GM18508 (cell line): ENCODE results near the gene TBC1D5.
"Not testable (repeated sequence)": the region's sequence is repeated elsewhere in the genome, so short reads cannot be mapped to it uniquely, and the experiment has no call there.

Experiments used
- ATAC-seq: cut with Tn5 transposase; IDR thresholded peaks from one replicate; pipeline ENCODE4 v1.9.1; 2021; ENCODE audit warnings: moderate number of reproducible peaks; ENCODE audit not compliant: insufficient read depth, unreplicated experiment

The TBC1D5 gene

DNA sequence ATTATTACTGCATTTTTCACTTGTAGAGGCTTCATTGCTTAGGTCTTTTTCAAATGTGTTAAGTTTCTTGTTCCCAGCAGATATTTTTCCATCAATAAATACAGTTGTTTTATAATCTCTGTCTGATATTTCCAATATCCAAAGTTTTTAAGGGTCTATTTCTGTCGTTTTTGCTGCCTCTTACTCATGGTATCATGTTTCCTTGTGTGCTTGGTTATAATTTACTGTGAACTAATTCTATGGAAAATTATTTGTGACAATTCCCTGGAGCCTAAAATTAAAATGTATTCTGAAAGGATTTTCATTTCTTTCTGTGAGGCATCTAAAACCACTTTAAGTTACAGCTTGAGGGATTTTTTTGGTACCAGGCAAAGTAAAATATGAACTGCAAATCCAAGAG, 17.5 kb downstream of the TBC1D5 start:
- ATAC-seq = no peak

DNA sequence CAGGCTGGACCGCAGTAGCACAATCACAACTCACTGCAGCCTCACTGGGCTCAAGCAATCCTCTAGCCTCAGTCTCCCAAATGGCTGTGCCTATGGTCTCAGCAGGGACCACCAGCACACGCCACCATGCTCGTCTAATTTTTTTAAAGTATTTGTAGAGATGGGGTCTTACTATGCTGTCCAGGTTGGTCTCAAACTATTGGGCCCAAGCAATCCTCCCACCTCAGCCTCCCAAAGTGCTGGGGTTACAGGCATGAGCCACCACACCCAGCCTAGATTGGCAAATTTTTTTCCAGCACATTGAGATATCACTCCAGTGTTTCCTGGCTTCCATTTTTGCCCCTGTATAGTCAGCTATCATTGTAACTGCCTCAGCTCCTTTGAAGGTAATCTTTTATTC, 18.3 kb downstream of the TBC1D5 start:
- no peak for ATAC-seq

DNA sequence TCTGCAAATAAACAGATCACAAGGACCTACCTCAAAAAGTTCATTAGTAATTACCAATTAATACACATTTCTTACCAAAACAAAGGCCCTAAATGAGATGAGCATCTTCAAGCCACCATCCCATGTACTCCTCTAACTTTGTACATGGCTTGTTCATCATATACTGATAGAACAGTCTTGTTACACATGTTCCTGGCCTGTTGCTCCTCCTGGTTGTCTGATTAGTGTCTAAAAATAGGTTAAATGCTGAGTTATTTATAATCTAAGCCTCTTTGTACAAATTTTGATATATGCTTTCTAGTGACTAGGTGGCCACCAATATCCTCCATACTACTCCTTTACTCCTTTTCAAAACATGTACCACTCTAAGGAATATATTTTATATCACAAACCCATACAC, 25.0 kb downstream of the TBC1D5 start:
- no peak for ATAC-seq

DNA sequence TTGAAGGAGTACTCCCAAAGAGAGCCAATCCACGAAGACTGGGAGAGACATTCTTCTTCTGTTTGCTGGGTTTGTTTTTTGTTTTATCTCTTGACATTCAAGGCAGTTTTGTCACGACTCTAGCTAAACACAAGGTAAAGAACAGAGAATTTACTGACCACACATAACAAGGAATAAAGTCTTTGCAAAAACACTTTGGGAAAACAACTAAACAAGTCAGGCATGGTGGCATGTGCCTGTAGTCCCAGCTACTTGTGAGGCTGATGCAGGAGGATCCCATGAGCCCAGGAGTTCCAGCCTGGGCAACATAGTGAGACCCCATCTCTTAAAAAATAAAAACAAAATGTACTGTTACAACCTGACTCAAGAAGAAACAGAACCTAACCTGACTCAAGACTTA, 28.0 kb downstream of the TBC1D5 start:
- ATAC-seq = no peak

DNA sequence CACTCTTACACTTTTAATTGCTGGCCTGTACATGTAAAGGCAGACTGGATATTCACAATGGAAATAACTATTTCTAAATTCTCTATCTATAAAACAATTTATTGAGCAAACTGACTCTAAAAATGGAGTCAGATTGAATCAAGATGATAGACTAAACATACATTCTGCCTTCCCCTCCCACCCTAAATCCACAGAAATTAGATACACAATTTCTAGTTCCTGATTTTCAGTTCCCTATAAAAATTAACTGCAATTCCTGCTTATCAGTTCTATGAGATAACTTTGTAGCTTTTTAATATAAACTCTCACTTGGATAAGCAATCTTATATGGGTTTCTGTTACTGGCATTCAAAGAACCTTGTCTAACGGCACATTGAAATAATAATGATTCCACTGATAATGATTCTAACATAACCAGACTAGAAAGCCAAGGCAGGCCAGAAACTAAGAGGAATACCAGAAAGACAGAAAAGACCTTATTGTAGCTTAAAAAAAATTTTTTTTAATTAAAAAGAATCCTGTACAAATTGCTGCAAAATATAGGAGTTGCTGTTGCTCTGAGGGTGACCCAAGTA, 33.1 kb downstream of the TBC1D5 start:
- ATAC-seq = no peak

DNA sequence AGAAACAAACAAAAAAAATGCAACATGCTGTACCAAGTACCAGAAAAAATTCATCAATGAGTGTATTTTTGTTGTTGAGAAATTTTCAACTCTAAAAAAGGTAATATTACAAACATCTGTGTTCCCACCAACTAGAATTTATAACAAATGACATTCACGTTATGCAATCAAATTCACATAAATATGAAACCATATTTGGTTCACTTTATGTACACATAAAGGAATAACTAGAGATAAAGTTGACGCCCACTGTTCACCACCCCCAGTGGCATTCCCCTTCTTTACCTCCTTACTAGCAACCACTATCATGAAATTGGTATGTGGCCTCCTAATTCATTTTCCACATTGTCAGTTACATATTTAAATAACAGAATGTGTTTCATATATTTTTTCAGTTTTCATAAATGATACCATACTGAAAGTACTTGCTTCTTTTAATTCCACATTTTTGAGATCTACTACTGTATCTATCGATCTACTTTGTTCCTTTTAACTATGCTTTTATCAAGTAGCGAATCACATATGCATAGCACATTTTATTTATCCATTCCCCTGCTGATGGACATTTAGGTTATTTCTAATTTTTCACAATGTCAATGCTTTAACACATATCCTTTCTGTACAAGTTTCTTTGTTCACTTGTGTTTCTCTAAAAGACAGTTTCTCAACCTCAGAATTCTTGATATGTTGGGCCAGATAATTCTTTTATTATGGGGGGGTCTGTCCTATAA, 34.5 kb downstream of the TBC1D5 start:
- ATAC-seq = no peak

DNA sequence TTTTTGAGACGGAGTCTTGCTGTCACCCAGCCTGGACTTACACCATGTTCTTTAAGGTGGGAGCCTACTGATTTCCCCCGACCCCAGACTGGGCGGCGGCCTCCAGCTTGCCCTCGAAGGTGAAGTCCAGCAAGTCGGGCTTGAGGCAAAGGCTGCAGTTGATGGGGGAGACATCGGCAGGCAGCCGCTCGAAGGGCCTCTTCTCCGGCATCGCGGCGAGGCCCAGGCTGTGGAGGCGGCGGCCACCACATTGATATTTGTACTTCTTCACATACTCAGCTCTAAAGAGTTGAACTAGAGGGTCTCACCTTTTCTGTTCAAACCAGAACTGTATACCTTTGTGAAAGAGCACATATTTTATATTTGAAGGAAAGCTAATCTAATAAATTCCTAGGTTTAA, 36.4 kb downstream of the TBC1D5 start:
- not testable (repeated sequence) for ATAC-seq

DNA sequence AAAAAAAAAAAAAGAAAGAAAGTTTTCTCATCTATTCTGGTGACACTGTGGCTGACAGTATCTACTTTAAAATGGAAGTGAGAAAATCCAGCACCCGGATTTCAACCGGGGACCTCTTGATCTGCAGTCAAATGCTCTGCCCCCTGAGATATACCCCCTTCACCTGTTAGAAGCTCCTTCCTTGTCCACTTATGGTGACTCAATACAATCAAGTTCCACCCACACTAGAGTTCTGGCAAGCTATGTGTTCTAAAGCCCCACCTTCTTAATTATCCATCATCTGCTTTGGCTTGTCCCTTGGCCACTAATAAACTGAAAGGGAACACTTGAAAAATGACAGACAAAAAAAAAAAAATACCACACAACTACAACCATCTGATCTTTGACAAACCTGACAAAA, 42.6 kb downstream of the TBC1D5 start:
- not testable (repeated sequence) for ATAC-seq

DNA sequence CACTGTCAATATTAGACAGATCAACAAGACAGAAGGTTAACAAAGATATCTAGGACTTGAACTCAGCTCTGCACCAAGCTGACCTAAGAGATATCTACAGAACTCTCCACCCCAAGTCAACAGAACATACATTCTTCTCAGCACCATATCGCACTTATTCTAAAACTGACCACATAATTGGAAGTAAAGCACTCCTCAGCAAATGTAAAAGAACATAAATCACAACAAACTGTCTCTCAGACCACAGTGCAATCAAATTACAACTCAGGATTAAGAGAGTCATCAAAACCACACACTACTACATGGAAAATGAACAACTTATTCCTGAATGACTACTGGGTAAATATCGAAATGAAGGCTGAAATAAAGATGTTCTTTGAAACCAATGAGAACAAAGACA, 46.8 kb downstream of the TBC1D5 start:
- ATAC-seq = not testable (repeated sequence)

DNA sequence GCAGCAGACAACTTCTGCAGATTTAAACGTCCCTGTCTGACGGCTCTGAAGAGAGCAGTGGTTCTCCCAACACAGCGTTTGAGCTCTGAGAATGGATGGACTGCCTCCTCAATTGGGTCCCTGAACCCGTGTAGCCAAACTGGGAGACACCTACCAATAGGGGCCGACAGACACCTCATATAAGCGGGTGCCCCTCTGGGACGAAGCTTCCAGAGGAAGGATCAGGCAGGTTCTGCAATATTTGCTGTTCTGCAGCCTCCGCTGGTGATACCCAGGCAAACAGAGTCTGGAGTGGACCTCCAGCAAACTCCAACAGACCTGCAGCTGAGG, 48.8 kb downstream of the TBC1D5 start:
- ATAC-seq = not testable (repeated sequence)

DNA sequence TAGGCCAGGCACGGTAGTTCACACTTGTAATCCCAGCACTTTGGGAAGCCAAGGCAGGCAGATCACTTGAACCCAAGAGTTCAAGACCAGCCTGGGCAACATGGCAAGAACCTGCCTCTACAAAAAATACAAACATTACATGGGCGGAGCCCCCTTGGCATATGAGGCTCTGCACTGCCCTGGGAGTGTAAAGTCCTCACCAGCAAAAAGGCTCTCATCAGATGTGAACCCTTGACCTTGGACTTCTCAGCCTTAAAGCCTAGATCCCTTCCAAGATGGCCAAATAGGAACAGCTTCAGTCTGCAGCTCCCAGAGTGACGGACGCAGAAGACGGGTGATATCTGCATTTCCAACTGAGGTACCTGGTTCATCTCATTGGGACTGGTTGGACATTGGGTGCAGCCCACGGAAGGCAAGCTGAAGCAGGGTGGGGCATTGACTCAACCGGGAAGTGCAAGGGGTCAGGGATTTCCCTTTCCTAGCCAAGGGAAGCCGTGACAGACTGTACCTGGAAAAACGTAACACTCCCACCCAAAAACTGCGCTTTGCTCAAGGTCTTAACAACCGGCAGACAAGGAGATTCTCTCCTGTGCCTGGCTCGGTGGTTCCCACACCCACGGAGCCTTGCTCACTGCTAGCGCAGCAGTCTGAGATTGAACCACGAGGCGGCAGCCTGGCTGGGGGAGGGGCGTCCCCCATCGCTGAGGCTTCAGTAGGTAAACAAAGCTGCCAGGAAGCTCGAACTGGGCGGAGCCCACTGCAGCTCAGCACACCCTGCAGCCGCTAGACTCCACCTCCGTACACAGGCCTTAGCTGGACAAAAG, 49.4 kb downstream of the TBC1D5 start:
- ATAC-seq = not testable (repeated sequence)

DNA sequence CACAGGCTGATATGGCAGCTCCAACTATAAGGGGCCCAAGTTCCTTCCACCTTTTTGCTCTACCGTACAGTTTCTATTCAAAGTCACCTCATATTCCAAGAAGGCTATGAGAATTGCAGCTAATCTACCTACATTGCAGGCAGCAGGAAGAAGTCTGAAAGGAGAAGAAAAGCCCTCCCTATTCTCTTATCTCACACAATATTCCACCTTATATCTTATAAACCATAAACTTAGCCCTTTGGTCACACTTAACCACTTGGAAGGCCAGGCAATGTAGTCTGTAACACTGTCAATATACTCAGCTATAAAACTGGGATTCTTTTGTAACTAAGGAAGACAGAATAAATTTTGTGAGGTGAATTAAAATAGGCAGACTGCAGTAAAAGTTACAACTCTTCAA, 54.9 kb downstream of the TBC1D5 start:
- no peak for ATAC-seq

DNA sequence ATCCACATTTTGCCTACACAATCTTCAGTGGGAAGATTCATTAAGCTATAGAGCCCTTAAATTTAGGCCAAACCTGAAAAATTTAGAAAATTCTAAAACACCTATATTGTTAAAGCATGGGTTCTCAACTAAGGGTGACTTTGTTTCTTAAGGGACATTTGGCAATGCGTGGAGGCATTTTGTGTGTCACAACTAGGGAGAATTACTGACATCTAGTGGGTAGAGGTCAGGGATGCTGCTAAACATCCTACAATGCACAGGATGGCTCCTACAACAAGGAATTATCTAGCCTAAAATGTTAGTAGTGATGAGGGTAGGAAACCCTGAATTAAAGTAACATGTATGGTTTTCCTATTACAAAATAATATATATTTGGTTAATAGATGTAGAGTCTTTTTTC, 55.8 kb downstream of the TBC1D5 start:
- no peak for ATAC-seq

DNA sequence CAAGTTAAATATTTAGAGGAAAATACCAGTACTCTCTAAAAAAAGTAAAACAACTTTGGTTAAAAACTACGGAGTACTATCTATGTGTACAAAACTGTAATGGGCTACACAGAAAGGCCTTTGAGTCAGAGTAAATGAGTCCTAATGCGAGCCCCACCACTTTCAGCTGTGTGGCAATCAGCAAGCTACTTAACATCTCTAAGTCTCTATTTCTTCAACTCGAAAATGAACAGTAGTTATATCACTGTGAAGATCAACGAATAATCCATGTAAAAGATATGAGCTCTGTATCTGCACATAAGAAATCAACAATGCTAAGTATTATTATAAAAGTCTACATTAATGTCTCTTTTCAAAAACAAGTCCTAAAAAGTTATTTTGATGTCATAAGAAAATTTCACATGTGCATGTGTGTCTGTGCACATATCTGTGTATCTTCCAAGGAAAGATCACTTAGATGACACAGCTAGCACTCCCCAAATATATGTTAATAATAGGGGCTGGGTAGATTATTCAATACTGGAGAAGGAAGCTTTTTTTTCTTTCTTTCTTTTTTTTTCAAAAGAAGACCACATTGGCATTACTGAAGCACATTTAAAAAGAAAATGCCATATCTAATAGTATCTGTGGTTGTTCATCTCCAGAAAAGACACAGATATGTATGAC, 58.8 kb downstream of the TBC1D5 start:
- no peak for ATAC-seq

DNA sequence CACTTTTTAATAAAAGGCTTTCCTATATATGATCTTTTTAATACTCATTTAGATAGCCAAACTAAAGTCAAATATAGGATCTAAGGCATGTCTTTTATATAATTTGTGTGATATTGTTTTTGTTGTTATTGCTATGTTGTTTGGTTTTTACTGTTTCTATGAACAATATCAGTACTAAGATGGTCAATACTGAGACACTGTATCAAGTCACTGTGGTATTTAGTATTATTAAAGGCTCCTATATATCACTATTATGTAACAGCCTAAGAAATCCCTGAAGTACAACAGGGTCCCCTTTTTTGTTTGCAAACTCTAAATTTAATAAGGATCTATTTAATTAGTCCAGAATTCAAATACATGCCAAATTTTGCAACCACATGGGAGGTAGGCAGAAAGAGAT, 61.9 kb downstream of the TBC1D5 start:
- no peak for ATAC-seq

DNA sequence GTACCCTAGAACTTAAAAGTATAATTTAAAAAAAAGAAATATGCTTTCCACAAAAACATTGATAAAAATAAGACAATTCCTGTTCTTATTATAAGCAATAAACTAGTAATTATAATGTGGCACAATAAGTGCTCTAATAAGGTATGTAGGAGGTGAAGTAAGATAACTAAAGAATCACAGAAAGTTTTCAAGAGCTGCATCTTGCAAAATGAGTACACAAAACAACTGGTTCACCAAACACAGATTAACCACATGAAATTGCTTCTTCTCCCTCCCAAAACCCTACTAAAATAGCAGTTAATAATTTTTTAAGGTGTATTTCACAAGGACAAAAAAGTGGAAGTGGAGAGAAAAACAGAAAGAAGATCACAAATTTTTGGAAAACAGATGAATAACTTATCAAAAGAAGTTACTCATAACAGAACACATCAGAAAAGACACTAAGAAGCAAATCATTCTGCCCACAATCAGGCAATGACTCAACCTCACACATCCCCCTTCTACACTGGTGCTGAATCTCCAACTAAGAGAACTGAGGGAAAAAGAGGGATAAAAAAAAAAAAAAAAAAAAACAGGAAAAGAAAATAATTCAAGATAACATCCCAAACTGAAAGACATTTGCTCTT, 64.2 kb downstream of the TBC1D5 start:
- no peak for ATAC-seq

DNA sequence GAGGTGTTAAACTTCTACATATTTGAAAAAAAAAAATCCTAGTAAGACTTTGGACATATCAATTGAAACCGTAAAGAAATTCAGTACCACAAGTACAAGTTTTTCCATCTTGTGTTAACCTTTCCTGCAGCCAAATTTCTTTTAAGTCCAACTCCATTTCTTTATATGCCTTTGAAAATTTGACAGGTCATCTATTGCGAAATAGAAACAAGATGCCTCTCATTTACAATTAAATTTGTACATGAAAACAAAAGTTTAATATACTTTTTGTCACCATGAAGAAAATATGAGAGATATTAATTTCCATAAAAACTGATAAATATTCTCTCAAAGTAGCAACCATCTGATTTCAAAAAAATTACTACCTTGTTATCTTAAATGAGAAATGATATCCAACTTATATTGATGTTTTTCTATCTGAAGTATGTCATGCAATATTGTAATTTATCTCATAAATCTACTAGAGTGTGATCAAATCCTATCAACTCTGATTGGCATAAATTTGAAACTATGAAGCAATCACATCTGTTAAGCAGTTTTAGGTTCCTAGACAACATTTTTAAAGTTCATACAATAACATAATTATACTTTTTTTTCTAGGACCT, 68.2 kb downstream of the TBC1D5 start:
- no peak for ATAC-seq

DNA sequence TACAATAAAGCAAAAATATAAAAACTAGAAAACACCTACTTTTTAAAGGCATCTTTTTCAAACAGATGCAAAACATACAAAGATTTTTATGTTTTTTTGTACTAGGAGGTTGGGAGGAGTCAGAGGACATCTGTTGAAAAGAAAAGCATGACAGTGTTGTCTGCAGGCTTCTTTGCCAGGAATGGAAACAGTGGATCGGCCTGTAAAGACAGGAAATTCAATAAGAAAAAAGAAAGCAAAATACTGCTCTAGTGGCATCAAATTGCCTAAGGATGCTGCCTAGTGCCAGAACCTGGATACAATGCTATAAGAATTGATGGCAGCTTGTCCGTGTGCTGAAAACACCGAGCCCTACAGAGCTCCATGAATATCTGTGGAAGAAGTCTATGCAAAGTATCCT, 69.9 kb downstream of the TBC1D5 start:
- ATAC-seq = no peak

DNA sequence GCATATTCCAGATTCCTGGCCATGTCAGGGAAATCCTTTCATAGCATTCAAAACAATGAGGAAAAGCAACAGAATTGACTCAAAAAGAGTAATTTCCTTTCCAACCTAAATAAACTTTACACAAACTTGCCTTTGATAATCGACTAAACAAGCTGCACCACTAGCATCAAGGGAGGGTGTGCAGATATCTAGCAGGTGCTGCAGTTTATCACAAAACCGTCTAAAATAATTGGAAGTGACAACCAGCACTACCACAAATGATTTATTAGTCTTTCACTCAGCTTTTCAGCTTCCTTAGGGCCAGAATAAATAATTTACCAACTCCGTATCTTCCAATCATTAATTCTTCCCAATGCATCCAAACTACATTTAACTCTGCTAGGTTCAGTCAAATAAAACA, 71.7 kb downstream of the TBC1D5 start:
- ATAC-seq = no peak

DNA sequence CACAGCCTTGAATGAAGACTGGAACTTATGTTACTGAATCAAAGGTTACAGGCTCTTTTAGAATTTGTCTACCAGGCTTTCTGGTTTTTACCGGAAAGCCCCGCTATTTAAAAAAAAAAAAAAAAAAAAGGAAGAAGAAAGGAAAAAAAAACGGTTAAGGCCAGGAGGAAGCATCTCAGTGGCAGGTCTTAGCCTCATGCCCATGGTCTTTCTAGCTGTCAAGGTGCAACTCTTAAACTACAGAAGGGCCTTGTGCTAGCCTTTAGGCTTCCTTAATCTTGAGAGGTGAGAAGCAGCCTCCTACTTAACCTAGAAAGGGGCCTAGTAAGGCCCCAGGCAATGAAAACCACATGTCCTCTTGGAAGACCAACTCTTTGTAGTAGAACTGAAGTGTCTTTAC, 77.5 kb downstream of the TBC1D5 start:
- peak; percentile 56 for ATAC-seq
